NK-92 treated with Interleukin-12 subunit alpha and Interleukin-12 subunit beta, amount 100 ng/mL, for 24 hours (cell line): ENCODE data around the gene ZNF423.
"Not testable (repeated sequence)": the region's sequence is repeated elsewhere in the genome, so short reads cannot be mapped to it uniquely, and the experiment has no call there.

Experiments used
- DNase-seq: peaks from one replicate; lab custom pipeline; 2025; lab: John Stamatoyannopoulos, UW

The ZNF423 gene

DNA sequence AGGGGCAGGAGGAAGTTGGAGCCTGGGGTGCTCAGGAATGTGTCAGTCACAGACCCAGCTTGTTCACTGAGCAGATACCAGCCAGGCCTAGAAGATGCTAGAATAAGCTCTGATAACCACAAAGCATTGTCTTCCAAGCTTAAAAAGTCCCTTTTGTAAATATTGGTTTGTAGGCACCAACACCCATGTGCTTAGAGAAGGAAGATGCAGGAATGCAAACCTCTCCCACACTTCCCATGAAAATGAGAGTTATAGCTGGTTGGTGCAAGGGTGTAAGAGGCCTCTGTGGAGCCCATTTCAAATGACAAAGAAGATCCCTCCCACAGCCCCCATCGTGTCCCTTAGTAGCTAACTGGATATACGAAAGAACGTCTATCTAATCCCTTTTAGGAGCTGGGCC is 272.0 kb downstream of the ZNF423 start:
- DNase-seq = no peak

DNA sequence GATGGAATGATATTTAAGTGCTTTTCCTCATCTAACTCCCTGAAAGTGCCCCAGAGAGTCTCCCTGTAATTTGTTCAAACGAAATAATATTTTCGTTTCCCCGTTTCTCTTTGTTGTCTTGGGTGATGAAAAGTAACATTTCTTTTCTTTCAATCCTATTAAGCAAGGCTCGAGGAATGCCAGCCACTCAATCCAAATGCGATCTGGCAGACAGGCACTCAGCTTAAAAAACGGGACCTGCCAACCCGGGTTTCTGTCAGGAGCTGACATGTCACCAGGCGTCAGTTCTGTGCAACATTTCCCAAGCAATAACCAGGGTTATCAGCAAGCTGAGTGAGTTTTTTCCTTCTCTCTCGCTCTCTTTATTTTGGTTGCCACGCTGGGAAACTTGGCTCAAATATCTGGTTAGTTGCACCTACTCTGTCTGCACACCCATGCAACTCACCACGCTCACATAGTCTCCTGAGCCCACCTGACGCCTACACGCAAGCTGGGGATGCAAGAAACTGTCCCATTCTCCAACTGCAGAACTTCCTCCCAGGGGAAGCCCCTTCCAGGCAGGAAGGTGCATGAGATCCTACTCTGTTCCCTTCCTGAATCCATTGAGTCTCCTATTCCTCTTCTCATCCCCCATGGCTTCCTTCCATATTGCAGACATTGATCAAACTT is 274.1 kb downstream of the ZNF423 start:
- no peak for DNase-seq

DNA sequence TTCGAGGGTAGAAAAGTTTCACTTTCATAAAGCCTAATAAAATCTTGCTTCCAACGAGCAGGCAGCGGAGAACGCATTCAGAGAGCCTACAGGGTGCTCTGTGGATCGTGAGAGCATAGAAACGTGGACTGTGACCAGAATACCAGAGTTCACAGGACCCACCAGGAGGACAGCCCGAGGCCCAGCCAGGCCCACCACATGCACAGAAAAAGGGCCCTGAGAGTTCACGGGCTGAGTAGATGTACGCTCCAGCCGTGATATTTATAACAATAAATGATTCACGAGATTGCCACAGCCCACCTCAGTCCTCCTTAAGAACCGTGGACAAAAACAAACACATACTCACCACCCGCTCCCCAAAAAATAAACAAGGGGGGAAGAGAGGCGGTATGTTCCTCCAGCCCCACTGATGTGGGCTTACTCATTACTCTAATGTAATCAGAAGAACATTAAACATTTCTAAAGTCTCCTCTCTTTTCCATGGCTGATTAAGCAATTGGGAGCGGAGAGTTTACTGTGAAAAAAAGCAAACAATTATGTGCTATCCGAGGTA is 275.1 kb downstream of the ZNF423 start:
- no peak for DNase-seq

DNA sequence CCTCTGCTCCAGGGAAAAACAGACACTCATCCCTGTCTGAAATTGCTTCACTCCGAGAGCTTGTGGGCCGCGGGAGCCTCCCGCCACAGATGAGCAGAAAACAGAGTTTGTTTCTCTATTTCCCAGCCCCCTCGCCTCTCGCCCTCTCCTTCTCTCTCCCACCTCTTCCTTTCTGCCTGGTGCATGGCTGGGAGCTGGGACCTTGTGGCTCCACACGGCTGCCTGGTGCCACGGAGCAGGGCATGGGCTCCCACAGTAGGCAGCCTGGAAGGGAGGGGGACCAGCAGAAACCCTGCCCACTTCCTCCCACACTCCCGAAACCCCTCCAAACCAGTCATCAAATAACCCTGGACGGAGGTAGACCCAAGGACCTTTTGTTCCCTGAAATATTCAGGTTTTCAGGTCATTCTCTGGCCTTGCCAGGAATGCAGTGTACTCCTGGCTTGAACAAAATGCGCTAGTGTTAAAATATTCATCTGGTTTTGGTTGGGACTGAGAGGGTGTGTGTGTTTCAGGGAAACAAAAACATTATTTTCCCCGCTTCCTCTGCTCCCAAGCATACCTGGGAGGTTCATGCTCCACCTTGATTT is 277.4 kb downstream of the ZNF423 start:
- no peak for DNase-seq

DNA sequence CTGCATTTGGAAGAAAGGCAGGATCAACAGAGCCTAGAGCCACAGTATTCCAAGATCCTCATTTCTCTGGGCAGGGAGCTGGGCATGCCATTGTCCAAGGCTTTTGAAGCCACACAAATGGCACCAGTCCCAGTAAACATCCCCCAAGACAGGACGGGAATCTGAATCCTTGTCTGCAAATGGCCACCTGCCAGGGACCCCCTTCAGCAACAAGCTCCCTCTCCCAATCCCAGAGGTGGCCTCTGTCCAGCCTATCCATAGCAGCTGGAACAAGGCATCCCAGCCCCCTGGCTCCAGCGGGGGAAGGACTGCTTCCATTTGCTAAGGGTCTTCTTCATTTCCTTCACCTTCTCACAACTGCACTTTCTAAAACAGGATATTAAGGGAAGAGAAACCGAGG is 277.9 kb downstream of the ZNF423 start:
- no peak for DNase-seq

DNA sequence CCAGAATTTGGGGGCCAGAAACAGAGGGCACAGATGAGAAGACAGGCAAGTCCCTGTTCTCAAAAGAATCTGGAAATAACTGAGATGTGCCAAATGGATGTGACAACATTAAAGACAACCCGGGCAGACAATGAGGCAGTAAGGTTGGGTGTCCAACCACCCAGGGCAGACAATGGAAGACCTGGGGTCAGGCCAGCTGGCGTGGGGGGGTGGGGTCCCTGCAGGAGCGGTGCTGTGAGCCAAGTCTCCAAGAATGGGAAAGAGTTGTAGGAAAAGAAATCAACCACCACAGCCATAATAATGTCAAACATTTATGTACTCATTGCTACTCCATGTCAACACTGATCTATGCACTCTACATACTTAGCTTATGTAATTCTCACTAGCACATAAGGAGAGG is 279.0 kb downstream of the ZNF423 start:
- DNase-seq = no peak

DNA sequence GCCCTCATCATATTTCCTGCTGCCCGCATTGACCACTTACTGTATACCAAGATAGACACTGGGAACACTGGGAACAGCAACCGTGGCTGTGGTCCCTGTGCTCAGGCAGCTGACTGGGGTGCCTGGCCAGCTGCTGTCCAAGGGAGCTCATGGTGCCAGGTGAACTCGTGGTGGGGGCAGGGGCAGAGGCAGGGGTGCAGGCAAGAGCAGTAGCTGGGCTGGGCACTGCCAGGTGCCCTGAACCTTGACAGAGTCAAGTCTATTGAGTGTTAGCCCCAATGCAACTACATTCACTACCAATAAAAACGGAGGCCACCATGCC is 279.8 kb downstream of the ZNF423 start:
- no peak for DNase-seq

DNA sequence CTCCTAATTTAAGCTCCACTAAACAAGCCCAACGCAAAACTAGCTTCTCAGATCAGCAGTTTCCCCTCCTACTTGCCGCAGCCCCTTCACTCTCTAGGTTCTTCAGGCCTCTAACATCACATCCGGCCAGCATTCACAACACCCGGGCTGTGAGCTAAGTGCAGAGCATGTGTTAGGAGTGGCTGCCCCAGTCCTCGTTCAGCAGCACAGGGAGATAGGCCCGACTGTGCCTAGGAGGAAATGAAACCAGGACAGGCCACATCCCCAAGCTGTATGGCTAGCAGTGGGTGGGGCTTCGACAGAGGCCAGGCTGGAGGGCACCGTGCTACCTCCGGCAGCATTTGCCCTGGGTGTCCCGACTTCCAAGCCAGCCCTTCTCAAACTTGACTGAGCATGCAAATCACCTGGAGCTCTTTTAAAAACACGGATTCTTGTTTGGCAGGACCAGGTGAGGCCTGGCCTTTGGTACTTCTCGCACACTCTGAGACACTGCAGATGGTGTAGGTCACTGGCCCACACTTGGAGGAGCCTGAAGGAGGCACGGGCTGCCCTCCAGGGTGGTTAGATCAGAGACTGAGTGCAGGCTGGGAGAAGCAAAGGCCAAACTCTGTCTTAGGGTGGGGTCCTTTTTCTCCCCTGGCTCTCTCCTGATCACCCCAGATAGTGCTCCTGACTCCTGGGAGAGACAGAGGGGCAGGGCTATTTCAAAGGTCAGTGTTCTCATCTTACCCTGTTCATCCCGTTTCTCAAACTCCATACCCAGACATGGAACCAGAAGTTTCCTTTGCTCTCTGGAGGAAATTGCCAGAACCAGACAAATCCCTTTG is 280.4 kb downstream of the ZNF423 start:
- DNase-seq = no peak

DNA sequence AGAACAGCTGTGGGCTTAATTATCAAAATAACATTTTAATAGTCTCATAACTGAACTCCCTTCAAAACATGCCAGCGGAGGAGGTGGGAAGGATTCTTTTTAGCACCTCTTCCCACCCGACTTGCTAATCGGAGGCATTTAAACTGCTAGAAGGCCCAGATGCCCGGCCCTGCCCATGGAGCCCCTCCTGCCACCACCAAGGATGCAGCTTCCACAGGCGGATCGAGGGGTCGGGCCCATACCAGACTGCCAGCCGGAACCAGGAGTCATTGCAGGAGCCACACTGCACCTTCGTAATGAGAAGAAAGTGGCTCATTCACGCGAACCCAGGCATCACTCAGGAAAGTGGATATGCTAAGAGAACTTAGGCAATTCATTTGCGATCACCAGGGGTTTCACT is 281.1 kb downstream of the ZNF423 start:
- no peak for DNase-seq

DNA sequence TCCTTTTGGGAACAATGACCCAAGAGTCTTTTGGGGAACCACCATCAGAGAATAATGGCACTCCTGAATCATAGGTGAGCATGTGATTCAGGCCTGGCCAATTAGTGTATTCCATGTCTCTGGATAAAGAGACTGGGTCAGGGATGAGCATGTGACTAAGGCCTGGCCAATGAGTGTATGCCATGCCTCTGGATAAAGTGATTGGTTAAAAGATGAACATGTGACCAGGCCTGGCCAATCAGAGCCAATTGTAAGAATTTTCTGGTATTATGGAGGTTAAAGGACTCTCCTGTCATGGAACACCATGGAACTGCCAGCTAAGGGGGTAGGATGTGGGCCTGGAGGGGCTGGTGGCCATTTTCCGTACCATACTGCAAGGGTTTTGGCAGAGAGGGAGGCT is 288.0 kb downstream of the ZNF423 start:
- DNase-seq = no peak

DNA sequence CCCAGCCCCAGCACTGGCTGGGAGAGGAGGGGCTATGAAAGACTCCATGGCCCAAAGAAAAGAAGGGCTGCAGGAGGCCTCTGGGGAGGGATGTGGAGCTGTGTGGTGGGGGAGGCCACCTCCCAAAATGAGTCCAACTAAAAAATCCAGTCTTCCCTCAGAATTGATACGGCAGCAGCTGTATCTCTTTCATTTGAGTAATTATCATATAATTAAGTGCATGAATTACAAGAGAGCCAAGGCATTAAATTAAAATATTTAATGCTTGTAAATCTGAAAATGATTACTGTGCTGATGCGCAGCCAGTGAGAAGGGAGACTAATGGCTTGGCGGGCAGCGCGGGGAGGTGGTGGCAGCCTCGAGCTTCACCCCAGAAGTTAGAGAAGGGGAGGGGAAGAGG is 289.5 kb downstream of the ZNF423 start:
- no peak for DNase-seq

DNA sequence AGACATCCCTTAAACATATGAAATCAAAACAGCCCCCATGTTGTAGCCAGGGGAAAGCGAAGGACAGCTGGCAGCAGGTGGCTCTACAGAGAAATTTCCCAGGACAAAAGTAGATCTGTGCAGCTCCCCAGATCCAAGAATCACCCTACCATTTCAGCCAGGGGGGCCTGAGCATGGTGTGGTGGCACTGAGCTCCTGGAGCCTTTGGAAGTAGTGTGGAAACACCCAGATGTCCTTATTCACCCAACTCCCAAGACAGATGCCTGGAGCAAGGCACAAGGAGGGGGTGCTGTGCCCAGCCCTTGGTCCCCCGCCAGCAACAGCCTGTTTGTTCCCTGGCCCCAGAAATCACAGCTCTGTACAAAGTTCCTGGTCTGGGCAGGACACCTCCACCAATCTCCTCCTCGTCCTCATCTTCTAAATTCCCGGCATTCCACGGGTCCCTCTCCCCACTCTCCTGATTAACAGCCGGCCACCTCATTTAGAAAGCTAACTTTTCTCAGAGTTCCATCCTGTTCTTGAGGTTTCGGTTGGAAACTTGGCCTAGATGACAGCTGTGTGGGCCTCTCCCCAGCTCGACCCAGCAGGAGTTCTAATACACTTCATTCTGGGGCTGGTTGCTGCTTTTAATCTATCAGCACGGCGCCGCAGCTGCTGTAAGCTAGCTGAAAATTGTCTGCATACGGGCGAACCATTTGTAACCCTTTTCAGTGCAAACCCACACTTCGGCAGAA is 291.2 kb downstream of the ZNF423 start:
- DNase-seq = no peak

DNA sequence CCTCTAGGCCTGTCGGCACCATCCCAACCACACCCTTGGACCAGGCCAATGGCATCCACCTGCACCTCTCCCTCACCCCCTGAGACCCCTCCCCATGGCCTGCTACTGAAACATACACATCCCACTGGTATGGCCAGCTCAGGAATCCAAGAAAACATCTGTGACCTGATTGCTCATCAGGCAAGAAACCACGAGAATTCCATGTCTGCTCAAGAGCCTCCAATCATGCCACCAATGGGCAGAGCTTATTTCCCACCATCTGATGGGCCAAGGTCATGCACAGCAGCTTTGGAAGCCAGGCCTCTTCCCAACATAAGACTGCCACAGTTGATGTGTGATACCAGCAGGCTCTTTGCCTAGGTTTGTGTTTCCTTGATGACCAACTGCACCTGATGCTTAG is 292.2 kb downstream of the ZNF423 start:
- no peak for DNase-seq

DNA sequence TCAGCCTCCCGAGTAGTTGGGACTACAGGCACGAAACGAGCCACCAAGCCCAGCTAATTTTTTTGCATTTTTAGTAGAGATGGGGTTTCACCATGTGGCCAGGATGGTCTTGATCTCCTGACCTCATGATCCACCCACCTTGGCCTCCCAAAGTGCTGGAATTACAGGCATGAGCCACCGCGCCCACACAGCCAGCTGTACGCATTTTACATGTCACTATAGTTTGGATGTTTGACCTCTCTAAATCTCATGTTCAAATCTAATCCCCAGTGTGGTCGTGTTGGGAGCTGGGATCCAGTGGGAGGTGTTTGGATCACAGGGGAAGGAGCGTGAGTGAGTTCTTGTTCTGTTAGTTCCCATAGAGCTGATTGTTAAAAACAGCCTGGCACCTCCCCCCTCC is 293.0 kb downstream of the ZNF423 start:
- not testable (repeated sequence) for DNase-seq

DNA sequence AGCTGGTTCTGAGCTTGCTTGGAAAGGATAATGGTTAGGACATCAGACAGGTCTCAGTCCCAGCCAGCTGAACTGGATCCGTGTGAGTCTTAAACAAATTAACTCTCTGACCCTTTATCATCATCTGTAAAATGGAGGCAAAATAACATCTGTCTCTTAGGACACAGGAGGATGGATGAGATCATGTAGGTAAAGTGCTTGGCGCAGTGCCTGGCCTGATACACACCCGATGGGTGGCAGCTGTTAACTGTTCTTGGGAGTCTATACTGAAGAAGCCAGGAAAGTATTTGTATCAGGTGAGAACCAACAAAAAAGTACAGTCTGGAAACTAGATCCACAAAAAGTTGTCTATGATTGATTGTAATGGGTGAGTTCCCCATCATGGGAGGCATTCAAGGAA is 293.7 kb downstream of the ZNF423 start:
- no peak for DNase-seq

DNA sequence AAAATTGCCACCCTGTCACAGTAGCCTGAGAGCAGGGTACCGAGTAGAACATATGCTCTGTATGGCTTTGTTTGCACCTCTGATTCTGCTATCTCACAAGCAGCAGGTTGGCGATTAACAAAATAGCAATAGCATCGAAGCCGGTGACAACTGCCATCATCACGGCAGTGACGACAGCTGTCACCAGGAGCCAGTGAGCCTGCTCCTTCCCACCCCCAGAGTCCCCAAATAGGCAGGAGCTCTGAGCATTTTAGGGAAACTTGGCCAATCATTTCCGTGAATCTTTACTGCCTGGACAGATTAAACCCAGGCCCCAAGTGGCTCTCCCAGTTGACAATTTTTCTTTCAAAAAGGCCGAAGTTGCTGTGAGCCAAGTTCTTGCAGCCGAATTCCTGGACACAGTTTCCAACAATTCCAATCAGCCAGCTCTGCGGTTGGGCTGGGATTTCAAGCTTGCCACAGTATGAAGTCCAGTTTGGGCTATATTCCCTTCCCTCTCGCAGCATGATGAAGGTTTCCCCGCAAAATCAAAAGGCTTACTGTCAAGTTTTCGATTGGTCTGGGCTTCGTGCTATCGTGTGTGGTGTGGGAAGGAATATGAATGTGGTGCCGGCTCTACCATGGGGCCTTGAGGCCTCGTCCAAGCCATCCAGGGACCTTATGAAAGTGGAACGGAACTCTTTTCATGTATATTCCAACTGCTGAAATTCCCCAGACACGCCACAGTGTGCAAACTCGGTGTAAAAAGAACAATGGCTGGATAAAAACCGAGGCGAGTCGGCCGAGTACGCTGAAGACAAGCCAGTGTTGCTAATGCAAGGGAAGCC is 295.7 kb downstream of the ZNF423 start:
- DNase-seq = no peak

DNA sequence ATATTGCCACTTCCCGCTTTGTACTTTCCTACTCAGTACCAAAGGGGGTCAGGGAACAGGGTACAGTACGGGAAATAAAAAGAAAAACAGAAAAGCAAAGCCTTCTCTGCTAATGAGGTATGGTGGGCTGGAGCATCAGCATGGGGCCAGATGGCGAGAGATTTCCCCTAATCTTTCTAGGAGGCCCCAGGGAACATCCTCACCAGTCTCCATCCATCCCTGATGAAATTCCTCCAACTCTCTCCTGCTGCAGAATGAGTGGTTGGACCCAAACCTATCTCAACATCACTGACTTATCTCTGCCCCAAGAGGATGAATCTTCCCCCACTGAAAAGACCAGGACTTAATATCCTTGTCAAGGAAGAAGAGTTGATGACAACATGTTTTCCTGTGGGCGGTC is 296.7 kb downstream of the ZNF423 start:
- DNase-seq = no peak

DNA sequence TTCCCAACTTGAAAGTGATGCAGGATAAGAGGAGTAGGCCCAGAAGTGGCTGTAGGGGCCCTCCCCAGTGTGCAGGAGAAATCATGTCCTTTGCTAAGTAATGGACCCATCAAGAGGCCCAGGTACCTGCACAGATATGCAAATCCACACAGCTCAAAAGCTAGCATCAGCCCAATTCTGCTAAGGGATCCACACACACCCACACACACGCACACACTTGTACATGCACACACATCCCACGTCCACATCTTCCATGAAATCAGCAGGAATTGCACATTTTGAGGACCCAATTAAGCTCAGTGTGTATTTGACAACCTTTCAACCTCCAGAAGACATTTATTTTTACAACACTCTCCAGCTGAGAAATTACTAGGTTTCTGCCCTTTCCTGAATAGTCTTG is 297.5 kb downstream of the ZNF423 start:
- DNase-seq = no peak

DNA sequence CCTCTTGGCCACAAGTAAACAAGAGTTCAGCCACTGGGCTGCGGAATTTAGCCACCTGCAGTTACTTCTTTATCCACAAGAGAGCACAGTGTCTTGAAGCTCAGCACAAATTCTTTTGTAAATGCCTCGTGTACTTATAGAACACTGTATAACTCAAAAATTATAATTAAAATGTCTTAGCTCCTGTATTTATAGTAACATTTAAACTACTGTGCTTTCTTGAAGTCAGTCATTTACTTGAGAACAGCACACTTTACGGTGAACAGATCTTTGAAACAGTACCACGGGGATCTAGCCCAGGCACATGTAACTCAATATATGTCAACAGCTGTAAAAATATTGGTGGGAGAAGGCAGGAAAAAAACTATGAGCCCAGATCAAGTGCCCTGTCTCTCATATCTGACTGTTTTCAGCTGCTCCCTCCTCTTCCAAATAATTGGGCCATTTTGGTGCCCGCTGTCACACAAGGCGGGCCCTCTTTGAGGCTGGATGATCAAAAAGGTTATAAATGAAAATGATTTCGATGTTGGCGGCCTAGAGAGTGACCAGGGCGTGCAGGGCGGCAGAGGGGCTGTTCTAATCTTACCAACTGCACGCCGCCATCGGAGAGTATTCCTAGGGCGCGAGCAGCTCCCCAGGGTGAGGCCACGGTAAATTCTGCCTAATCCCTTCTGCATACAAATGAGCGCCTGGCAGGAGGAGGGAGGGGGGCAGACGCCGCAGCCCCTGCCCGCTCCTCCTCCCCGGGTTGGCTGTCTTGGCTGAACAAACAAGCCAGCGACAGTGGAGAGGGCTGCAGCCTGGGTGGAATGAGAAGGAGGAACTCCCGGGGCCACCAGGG is 299.1 kb downstream of the ZNF423 start:
- no peak for DNase-seq

DNA sequence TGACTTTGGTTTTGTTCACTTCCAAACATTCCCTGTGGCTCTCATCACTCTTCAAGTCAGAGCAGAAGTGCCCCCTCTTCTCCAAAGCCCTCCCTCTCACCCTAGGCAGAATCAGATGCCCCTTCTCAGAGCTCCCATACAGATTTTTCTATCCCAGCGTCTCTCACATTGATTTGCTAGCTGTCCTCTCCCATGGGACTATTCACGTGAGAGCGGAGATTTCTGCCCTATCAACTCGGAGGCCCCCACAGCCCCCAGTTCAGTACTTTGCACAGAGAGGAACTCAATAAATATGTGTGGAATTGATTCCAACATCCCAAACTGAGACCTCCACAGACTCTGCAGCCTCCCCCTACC is 299.7 kb downstream of the ZNF423 start:
- DNase-seq = no peak

DNA sequence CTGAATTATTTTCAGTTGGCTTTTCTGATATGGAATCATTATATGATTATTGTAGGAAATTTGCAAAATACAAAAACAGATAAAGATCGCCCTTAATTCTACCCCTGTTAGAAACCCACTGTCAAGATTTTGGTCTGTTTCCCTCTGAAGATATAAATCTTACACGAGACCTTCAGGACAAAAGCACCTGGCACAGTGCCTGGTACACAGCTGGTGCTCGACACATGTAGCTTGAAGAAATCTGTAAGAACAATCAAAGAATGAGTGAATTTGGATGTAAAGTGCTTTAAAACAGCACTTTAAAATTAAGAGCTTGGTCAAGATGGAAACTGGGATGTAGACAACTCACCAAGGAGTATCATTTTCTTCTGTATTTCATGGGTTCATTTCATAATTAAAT is 301.2 kb downstream of the ZNF423 start:
- DNase-seq = no peak
